ENCODE data around the gene ZNF14. TPM values are rescaled to one million over a fixed set of nuclear protein-coding genes. Genes with fewer than 3 reads are reported as not detected.

Gene ZNF14
- polyA plus RNA-seq, 4 donors: 1.1 to 9.1 (median 2.0) TPM

GRCh38 chr19:19743176-19743575 is 10.3 kb upstream of the ZNF14 start:
- DNase-seq (no peak), FAIRE-seq (no peak)
- Histone ChIP-seq H3K27ac (ENCODE audit: low read depth in 1 of 3, low read length in 2 of 3) (no peak overlapping the region), H3K27me3 (ENCODE audit: control insufficient read depth in 3 of 3, insufficient read depth in 3 of 3, low read length in 3 of 3) (no peaks in the 10 kb centered on the region), H3K4me1 (ENCODE audit: control insufficient read depth in 3 of 3, insufficient read depth in 2 of 3, low read depth in 1 of 3, low read length in 2 of 3) (no peaks in the 10 kb centered on the region), H3K4me3 (ENCODE audit: low read depth in 1 of 3, low read length in 3 of 3) (no peak overlapping the region), H3K9me3 (ENCODE audit: control insufficient read depth in 2 of 2, insufficient read depth in 1 of 2, low read depth in 1 of 2, low read length in 1 of 2) (no peaks in the 10 kb centered on the region), H3K36me3 (ENCODE audit: control insufficient read depth in 3 of 3, insufficient read depth in 2 of 3, low read depth in 1 of 3, low read length in 3 of 3) (no peaks in the 10 kb centered on the region)
- 83 to 88% (median 84%) methylated on average over 6 of the region's 6 CpGs for WGBS, 3 donors

- no peak for FAIRE-seq
- 78 to 86% (median 79%) methylated on average over 9 of the region's 9 CpGs for WGBS, 3 donors
Observed at GRCh38 chr19:19742773-19743172, 9.9 kb upstream of the ZNF14 start.

GRCh38 chr19:19741184-19741583 is 8.3 kb upstream of the ZNF14 start:
- Histone ChIP-seq H3K4me1 (ENCODE audit: control insufficient read depth in 3 of 3, insufficient read depth in 2 of 3, low read depth in 1 of 3, low read length in 2 of 3) (no peaks in the 10 kb centered on the region), H3K36me3 (ENCODE audit: control insufficient read depth in 3 of 3, insufficient read depth in 2 of 3, low read depth in 1 of 3, low read length in 3 of 3) (no peaks in the 10 kb centered on the region), H3K4me3 (ENCODE audit: low read depth in 1 of 3, low read length in 3 of 3) (no peak overlapping the region), H3K27ac (ENCODE audit: low read depth in 1 of 3, low read length in 2 of 3) (no peak overlapping the region), H3K27me3 (ENCODE audit: control insufficient read depth in 3 of 3, insufficient read depth in 3 of 3, low read length in 3 of 3) (no peaks in the 10 kb centered on the region), H3K9me3 (ENCODE audit: control insufficient read depth in 2 of 2, insufficient read depth in 1 of 2, low read depth in 1 of 2, low read length in 1 of 2) (no peaks in the 10 kb centered on the region)
- no peak for FAIRE-seq
- no peak for DNase-seq
- 74 to 81% (median 75%) methylated on average over 7 of the region's 7 CpGs for WGBS, 3 donors

More at GRCh38 chr19:19742773-19743172, 9.9 kb upstream of the ZNF14 start:
- Histone ChIP-seq H3K4me3 (ENCODE audit: low read depth in 1 of 3, low read length in 3 of 3) (no peak overlapping the region), H3K27me3 (ENCODE audit: control insufficient read depth in 3 of 3, insufficient read depth in 3 of 3, low read length in 3 of 3) (no peaks in the 10 kb centered on the region), H3K36me3 (ENCODE audit: control insufficient read depth in 3 of 3, insufficient read depth in 2 of 3, low read depth in 1 of 3, low read length in 3 of 3) (no peaks in the 10 kb centered on the region), H3K9me3 (ENCODE audit: control insufficient read depth in 2 of 2, insufficient read depth in 1 of 2, low read depth in 1 of 2, low read length in 1 of 2) (no peaks in the 10 kb centered on the region), H3K27ac (ENCODE audit: low read depth in 1 of 3, low read length in 2 of 3) (no peak overlapping the region), H3K4me1 (ENCODE audit: control insufficient read depth in 3 of 3, insufficient read depth in 2 of 3, low read depth in 1 of 3, low read length in 2 of 3) (no peaks in the 10 kb centered on the region)
- DNase-seq: no peak

GRCh38 chr19:19740755-19741154 is 7.8 kb upstream of the ZNF14 start:
- H3K9me3 ChIP-seq (ENCODE audit: control insufficient read depth in 2 of 2, insufficient read depth in 1 of 2, low read depth in 1 of 2, low read length in 1 of 2): no peaks in the 10 kb centered on the region
- H3K4me1 ChIP-seq (ENCODE audit: control insufficient read depth in 3 of 3, insufficient read depth in 2 of 3, low read depth in 1 of 3, low read length in 2 of 3): no peaks in the 10 kb centered on the region
- DNase-seq: no peak
- H3K36me3 ChIP-seq (ENCODE audit: control insufficient read depth in 3 of 3, insufficient read depth in 2 of 3, low read depth in 1 of 3, low read length in 3 of 3): no peaks in the 10 kb centered on the region
- no peak overlapping the region for H3K27ac ChIP-seq (ENCODE audit: low read depth in 1 of 3, low read length in 2 of 3)
- FAIRE-seq: no peak
- H3K4me3 ChIP-seq (ENCODE audit: low read depth in 1 of 3, low read length in 3 of 3): no peak overlapping the region
- H3K27me3 ChIP-seq (ENCODE audit: control insufficient read depth in 3 of 3, insufficient read depth in 3 of 3, low read length in 3 of 3): no peaks in the 10 kb centered on the region
- 87 to 88% (median 88%) methylated on average over 18 of the region's 18 CpGs for WGBS, 3 donors

GRCh38 chr19:19738564-19738963 is 5.7 kb upstream of the ZNF14 start:
- DNase-seq: no peak
- Histone ChIP-seq H3K4me3 (ENCODE audit: low read depth in 1 of 3, low read length in 3 of 3) (no peak overlapping the region), H3K27me3 (ENCODE audit: control insufficient read depth in 3 of 3, insufficient read depth in 3 of 3, low read length in 3 of 3) (no peaks in the 10 kb centered on the region), H3K4me1 (ENCODE audit: control insufficient read depth in 3 of 3, insufficient read depth in 2 of 3, low read depth in 1 of 3, low read length in 2 of 3) (no peaks in the 10 kb centered on the region), H3K36me3 (ENCODE audit: control insufficient read depth in 3 of 3, insufficient read depth in 2 of 3, low read depth in 1 of 3, low read length in 3 of 3) (no peaks in the 10 kb centered on the region), H3K9me3 (ENCODE audit: control insufficient read depth in 2 of 2, insufficient read depth in 1 of 2, low read depth in 1 of 2, low read length in 1 of 2) (no peaks in the 10 kb centered on the region), H3K27ac (ENCODE audit: low read depth in 1 of 3, low read length in 2 of 3) (no peak overlapping the region)
- WGBS, 3 donors: 91 to 100% (median 96%) methylated on average over 1 of the region's 1 CpG
- FAIRE-seq: no peak

GRCh38 chr19:19737559-19738332 is 4.8 kb upstream of the ZNF14 start:
- WGBS, 3 donors: 83 to 85% (median 85%) methylated on average over 8 of the region's 8 CpGs
- no peak overlapping the region for H3K4me3 ChIP-seq (ENCODE audit: low read depth in 1 of 3, low read length in 3 of 3)
- no peak overlapping the region for H3K27ac ChIP-seq (ENCODE audit: low read depth in 1 of 3, low read length in 2 of 3)
- no peaks in the 10 kb centered on the region for H3K36me3 ChIP-seq (ENCODE audit: control insufficient read depth in 3 of 3, insufficient read depth in 2 of 3, low read depth in 1 of 3, low read length in 3 of 3)
- no peaks in the 10 kb centered on the region for H3K27me3 ChIP-seq (ENCODE audit: control insufficient read depth in 3 of 3, insufficient read depth in 3 of 3, low read length in 3 of 3)
- no peaks in the 10 kb centered on the region for H3K4me1 ChIP-seq (ENCODE audit: control insufficient read depth in 3 of 3, insufficient read depth in 2 of 3, low read depth in 1 of 3, low read length in 2 of 3)
- FAIRE-seq: no peak
- no peaks in the 10 kb centered on the region for H3K9me3 ChIP-seq (ENCODE audit: control insufficient read depth in 2 of 2, insufficient read depth in 1 of 2, low read depth in 1 of 2, low read length in 1 of 2)
- DNase-seq: no peak

- no peak overlapping the region for H3K27ac ChIP-seq (ENCODE audit: low read depth in 1 of 3, low read length in 2 of 3)
- peaks cover 0 to 5% (median 4%) of the 10 kb centered on the region in 3 donors for H3K36me3 ChIP-seq (ENCODE audit: control insufficient read depth in 3 of 3, insufficient read depth in 2 of 3, low read depth in 1 of 3, low read length in 3 of 3)
- peaks cover 3 to 32% of the 10 kb centered on the region in 2 donors for H3K9me3 ChIP-seq (ENCODE audit: control insufficient read depth in 2 of 2, insufficient read depth in 1 of 2, low read depth in 1 of 2, low read length in 1 of 2)
- H3K4me3 ChIP-seq (ENCODE audit: low read depth in 1 of 3, low read length in 3 of 3): no peak overlapping the region
- 88 to 100% (median 97%) methylated on average over 2 of the region's 2 CpGs for WGBS, 3 donors
- no peaks in the 10 kb centered on the region for H3K4me1 ChIP-seq (ENCODE audit: control insufficient read depth in 3 of 3, insufficient read depth in 2 of 3, low read depth in 1 of 3, low read length in 2 of 3)
- H3K27me3 ChIP-seq (ENCODE audit: control insufficient read depth in 3 of 3, insufficient read depth in 3 of 3, low read length in 3 of 3): no peaks in the 10 kb centered on the region
- no peak for FAIRE-seq
- DNase-seq: no peak
Observed at GRCh38 chr19:19721896-19722295, 11.0 kb downstream of the ZNF14 start.

- Histone ChIP-seq H3K27me3 (ENCODE audit: control insufficient read depth in 3 of 3, insufficient read depth in 3 of 3, low read length in 3 of 3) (no peaks in the 10 kb centered on the region), H3K4me1 (ENCODE audit: control insufficient read depth in 3 of 3, insufficient read depth in 2 of 3, low read depth in 1 of 3, low read length in 2 of 3) (no peaks in the 10 kb centered on the region), H3K36me3 (ENCODE audit: control insufficient read depth in 3 of 3, insufficient read depth in 2 of 3, low read depth in 1 of 3, low read length in 3 of 3) (peaks cover 0 to 7% (median 4%) of the 10 kb centered on the region in 3 donors), H3K4me3 (ENCODE audit: low read depth in 1 of 3, low read length in 3 of 3) (no peak overlapping the region), H3K9me3 (ENCODE audit: control insufficient read depth in 2 of 2, insufficient read depth in 1 of 2, low read depth in 1 of 2, low read length in 1 of 2) (peaks cover 6 to 45% of the 10 kb centered on the region in 2 donors), H3K27ac (ENCODE audit: low read depth in 1 of 3, low read length in 2 of 3) (no peak overlapping the region)
- 96 to 98% (median 98%) methylated on average over 2 of the region's 2 CpGs for WGBS, 3 donors
- no peak for FAIRE-seq
- no peak for DNase-seq
Observed at GRCh38 chr19:19719798-19720197, 13.1 kb downstream of the ZNF14 start.
